Measurements from ENCODE around the gene MEGF11.

The MEGF11 gene

GRCh38 chr15:66047321-66048024, 206.1 kb downstream of the MEGF11 start:
- no peak for DNase-seq

GRCh38 chr15:66046751-66047150, 206.8 kb downstream of the MEGF11 start:
- no peak for DNase-seq

- DNase-seq, result no peak
These were observed 207.2 kb downstream of the MEGF11 start for GRCh38 chr15:66046326-66046725.

GRCh38 chr15:66045542-66045941, 208.0 kb downstream of the MEGF11 start:
- DNase-seq, result no peak

- no peak for DNase-seq
These were observed 208.7 kb downstream of the MEGF11 start for GRCh38 chr15:66044837-66045236.

GRCh38 chr15:66043264-66043663, 210.3 kb downstream of the MEGF11 start:
- no peak for DNase-seq

GRCh38 chr15:66042624-66043023, 210.9 kb downstream of the MEGF11 start:
- DNase-seq, result no peak

GRCh38 chr15:66041276-66041675, 212.3 kb downstream of the MEGF11 start:
- DNase-seq, result no peak

GRCh38 chr15:66040211-66040892, 213.2 kb downstream of the MEGF11 start:
- no peak for DNase-seq

GRCh38 chr15:66039117-66039871, 214.3 kb downstream of the MEGF11 start:
- DNase-seq, result no peak

- no peak for DNase-seq
These were observed 215.0 kb downstream of the MEGF11 start for GRCh38 chr15:66038387-66039116.

GRCh38 chr15:66036859-66037258, 216.7 kb downstream of the MEGF11 start:
- no peak for DNase-seq

- DNase-seq, result no peak
These were observed 217.6 kb downstream of the MEGF11 start for GRCh38 chr15:66035901-66036300.

- DNase-seq, result no peak
These were observed 220.4 kb downstream of the MEGF11 start for GRCh38 chr15:66033143-66033542.

- no peak for DNase-seq
These were observed 221.5 kb downstream of the MEGF11 start for GRCh38 chr15:66032006-66032405.

- DNase-seq, result no peak
These were observed 222.9 kb downstream of the MEGF11 start for GRCh38 chr15:66030650-66031049.

GRCh38 chr15:66029650-66030049, 223.9 kb downstream of the MEGF11 start:
- no peak for DNase-seq

- DNase-seq, result no peak
These were observed 226.2 kb downstream of the MEGF11 start for GRCh38 chr15:66027268-66027805.

- DNase-seq, result no peak
These were observed 227.6 kb downstream of the MEGF11 start for GRCh38 chr15:66025972-66026371.

GRCh38 chr15:66025015-66025452, 228.5 kb downstream of the MEGF11 start:
- peak; percentile 6 for DNase-seq

GRCh38 chr15:66024116-66024515, 229.4 kb downstream of the MEGF11 start:
- no peak for DNase-seq

GRCh38 chr15:66023311-66023972, 230.1 kb downstream of the MEGF11 start:
- DNase-seq, result peak; percentile 17

All from NCI-H1694 treated with DMSO at 0.1 percent for 48 hours (cell line).